ENCODE measurements around the gene CRIM1.

CRIM1 gene

DNA sequence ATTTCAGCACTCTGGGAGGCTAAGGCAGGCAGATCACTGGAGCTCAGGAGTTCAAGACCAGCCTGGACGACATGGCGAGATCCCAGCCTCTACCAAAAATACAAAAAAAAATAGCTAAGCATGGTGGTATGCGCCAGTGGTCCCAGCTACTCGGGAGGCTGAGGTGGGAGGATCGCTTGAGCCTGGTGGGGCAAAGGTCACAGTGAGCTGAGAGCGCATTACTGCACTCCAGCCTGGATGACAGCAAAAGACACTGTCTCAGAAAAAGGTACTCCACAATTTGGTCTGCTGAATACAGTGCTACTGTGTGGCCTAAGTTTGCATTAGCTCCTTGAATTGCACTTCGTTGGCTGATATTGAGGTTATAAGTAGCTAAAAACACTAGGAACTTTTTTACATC, 144.5 kb downstream of the CRIM1 start:
- H3K27ac ChIP-seq, result no peak overlapping the region
- TF ChIP-seq, protein P1, sequence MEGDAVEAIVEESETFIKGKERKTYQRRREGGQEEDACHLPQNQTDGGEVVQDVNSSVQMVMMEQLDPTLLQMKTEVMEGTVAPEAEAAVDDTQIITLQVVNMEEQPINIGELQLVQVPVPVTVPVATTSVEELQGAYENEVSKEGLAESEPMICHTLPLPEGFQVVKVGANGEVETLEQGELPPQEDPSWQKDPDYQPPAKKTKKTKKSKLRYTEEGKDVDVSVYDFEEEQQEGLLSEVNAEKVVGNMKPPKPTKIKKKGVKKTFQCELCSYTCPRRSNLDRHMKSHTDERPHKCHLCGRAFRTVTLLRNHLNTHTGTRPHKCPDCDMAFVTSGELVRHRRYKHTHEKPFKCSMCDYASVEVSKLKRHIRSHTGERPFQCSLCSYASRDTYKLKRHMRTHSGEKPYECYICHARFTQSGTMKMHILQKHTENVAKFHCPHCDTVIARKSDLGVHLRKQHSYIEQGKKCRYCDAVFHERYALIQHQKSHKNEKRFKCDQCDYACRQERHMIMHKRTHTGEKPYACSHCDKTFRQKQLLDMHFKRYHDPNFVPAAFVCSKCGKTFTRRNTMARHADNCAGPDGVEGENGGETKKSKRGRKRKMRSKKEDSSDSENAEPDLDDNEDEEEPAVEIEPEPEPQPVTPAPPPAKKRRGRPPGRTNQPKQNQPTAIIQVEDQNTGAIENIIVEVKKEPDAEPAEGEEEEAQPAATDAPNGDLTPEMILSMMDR (IDR thresholded peaks at IDR 0.05), result no peak
- TF ChIP-seq ZFX (IDR thresholded peaks at IDR 0.05; ENCODE audit: borderline replicate concordance), result no peak

DNA sequence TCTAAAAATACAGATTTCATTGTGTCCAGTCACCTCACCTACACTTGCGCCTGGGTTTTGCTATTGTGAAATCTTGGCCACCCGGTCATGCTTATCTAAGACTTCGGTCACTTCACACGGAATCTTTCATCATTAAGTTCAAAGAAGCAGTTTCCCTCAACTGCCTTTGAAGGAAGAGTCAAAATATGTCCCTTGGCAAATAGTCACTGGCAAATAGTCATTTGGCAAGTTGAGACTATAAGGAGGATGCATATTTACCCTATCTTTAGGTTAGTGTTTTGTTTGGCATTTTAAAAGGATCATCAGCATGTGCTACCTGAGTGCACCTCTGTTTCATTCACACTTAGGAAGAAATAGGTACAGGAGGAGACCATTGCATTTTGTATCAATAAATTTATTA, 146.5 kb downstream of the CRIM1 start:
- TF ChIP-seq, protein P1 (IDR thresholded peaks at IDR 0.05), result no peak
- TF ChIP-seq ZFX (IDR thresholded peaks at IDR 0.05; ENCODE audit: borderline replicate concordance), result no peak
- no peak overlapping the region for H3K27ac ChIP-seq

DNA sequence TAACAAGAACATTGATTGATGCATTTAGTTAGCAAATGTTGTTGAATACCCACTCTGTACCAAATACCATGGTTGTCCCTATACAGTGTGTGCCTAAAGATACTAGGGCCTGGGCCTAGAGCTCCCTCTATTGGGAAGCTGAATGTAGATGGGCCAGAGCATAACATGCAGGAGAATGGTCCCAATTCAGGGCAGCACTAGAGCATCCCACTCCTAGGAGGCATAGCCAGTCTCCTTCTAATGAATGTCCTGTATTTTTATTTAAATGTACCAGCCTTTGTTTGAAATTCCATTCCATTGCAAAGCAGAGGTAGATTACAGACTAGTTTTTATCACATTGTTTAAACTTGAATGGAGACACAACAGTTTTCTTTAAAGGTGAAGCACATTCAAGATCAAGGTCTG, 151.8 kb downstream of the CRIM1 start:
- TF ChIP-seq, protein P1 (IDR thresholded peaks at IDR 0.05), result peak; percentile 94
- TF ChIP-seq ZFX (IDR thresholded peaks at IDR 0.05; ENCODE audit: borderline replicate concordance), result no peak
- no peak overlapping the region for H3K27ac ChIP-seq

DNA sequence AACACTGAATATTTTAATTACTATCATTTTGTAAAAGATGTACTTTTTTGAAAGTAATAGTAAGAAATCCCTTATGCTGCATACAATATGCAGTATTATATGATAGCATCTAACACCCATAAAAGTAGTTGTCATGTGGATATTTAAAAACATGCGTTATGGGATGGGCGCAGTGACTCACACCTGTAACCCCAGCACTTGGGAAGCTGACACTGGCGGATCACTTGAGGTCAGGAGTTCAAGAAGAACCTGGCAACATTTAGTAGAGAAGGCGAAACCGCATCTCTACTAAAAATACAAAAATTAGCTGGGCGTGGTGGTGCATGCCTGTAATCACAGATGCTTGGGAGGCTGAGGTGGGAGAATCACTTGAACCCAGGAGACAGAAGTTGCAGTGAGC, 153.5 kb downstream of the CRIM1 start:
- TF ChIP-seq, protein P1 (IDR thresholded peaks at IDR 0.05), result no peak
- no peak for TF ChIP-seq ZFX (IDR thresholded peaks at IDR 0.05; ENCODE audit: borderline replicate concordance)
- no peak overlapping the region for H3K27ac ChIP-seq

DNA sequence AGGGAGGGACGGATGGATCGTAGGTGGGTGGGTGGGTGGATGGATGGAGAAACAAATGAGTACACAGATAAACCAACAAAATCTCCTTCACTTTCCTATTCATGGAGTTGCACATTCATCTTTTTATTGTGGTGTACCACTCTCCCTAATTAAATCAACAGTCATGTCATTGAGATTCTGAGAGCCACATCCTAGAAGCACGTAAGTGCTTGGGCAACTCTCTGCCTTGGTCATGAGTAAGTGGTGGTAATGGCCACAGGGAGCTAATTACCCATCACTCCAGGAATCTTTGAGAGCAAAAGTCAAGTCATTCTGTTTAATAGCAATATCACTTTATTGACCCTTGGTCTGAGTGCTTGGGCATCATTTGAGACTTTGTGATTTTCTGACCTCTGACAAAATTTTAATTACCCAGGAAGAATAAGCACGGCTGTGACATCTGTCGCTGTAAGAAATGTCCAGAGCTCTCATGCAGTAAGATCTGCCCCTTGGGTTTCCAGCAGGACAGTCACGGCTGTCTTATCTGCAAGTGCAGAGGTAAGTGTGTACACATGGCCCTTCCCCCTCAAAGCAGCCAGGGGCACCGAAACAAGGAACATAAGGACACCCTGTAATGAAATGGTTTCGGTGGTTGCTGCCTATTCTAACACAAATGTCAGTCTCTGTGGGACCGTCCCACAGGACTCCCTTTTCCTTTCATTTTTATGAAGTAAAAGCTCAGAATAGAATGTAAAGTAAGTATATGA, 156.5 kb downstream of the CRIM1 start:
- no peak for TF ChIP-seq ZFX (IDR thresholded peaks at IDR 0.05; ENCODE audit: borderline replicate concordance)
- TF ChIP-seq, protein P1 (IDR thresholded peaks at IDR 0.05), result no peak
- H3K27ac ChIP-seq, result no peak overlapping the region

DNA sequence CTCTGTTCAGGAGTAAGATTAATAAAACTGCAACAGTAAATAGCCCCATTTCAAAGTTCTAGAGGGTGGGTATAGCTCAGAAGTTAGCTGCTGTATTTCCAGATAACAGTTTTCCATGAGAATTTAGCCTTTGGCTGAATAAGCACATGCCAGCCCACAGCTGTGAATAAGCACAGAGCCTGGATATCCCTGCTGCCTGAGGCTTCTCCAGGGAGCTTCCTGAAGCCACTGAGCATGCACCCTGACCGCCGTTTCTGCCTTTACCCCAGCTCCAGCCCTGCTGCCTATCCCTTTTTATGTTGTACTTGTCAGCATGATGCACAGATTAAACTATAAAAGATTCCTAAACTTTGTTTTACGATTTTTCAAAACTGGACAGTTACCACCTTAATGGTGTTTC, 157.1 kb downstream of the CRIM1 start:
- no peak for TF ChIP-seq ZFX (IDR thresholded peaks at IDR 0.05; ENCODE audit: borderline replicate concordance)
- TF ChIP-seq, protein P1 (IDR thresholded peaks at IDR 0.05), result no peak
- H3K27ac ChIP-seq, result no peak overlapping the region

DNA sequence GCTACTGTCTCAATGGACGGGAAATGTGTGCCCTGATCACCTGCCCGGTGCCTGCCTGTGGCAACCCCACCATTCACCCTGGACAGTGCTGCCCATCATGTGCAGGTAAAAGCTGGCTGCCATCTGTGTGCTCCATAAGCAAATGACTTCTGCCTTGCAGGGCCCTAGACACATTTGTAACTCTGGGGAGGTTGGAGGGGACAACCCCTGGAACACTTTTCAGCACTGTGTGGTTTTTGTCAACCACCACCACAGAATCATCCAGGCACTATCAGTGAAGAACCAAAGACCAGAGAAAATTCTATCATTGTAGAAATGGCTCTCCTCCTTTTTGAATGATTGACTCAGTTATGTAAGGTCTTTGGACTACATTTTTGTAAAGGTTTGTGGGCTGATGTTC, 158.1 kb downstream of the CRIM1 start:
- no peak overlapping the region for H3K27ac ChIP-seq
- TF ChIP-seq, protein P1 (IDR thresholded peaks at IDR 0.05), result no peak
- TF ChIP-seq ZFX (IDR thresholded peaks at IDR 0.05; ENCODE audit: borderline replicate concordance), result no peak

All from 22Rv1 (cell line).